Gastrocnemius medialis (tissue), 4 donors: Measurements from ENCODE around the gene ZFYVE1.

Experiments used
- CTCF ChIP-seq, 5 experiments: fragments of 450-650 bp in 3 of 5; fragments of 200-600 bp in 2 of 5; sonication (generic) in 2 of 5; IDR thresholded peaks in 4 of 5; conservative IDR thresholded peaks in 1 of 5; 1 replicate in 4 of 5; 2 replicates in 1 of 5; pipeline ENCODE4 v1.5.1; 2016 to 2019; ENCODE audit warnings: antibody characterized with exemption in 5 of 5, mild to moderate bottlenecking in 3 of 5, moderate library complexity in 3 of 5
- POLR2A ChIP-seq, 2 donors: fragments of 450-650 bp; IDR thresholded peaks; one replicate each; pipeline ENCODE4 v1.6.1; 2017; ENCODE audit warnings: antibody characterized with exemption in 2 of 2, mild to moderate bottlenecking in 2 of 2, moderate library complexity in 2 of 2

- TF ChIP-seq CTCF (IDR thresholded peaks at IDR 0.05 in 4 of 5, conservative IDR thresholded peaks at IDR 0.05 in 1 of 5): no peak
- TF ChIP-seq POLR2A (IDR thresholded peaks at IDR 0.05): no peak
These were observed 94.0 kb downstream of the ZFYVE1 start for GRCh38 chr14:72932893-72933292.
